PC-9 (cell line): Measurements from ENCODE around the gene ZNF487. TPM values are rescaled to one million over a fixed set of nuclear protein-coding genes. Genes with fewer than 3 reads are reported as not detected.

Source experiments
- BruUV-seq: library from RNA; stranded (reverse); fragments of 400-500 nt; replicated peaks from 2 replicates; lab custom pipeline; 2021; lab: Mats Ljungman, UMichigan
- CTCF ChIA-PET: fragments of 300-600 bp; sonication (Branson Sonifier 250); formaldehyde crosslinking; loops from one replicate; lab custom pipeline; 2022; ENCODE audit warnings: antibody characterized with exemption; lab: Charles Lee
- POLR2A ChIA-PET: fragments of 300-600 bp; sonication (Branson Sonifier 250); formaldehyde crosslinking; loops from one replicate; lab custom pipeline; 2022; ENCODE audit warnings: antibody characterized with exemption; ENCODE audit not compliant: unreplicated experiment; lab: Charles Lee
- DNase-seq, 2 experiments: peaks; one replicate each; pipeline versions ENCODE4 v3.0.0 to v3.0.0-alpha.2; 2015 to 2022; ENCODE audit warnings: mixed read lengths in 1 of 2
- H2AFZ ChIP-seq: fragments of 200-600 bp; sonication (generic); 2 replicates; pipeline ENCODE4 v1.8.1; 2017; ENCODE audit warnings: antibody characterized with exemption
- H3F3A ChIP-seq: fragments of 200-600 bp; sonication (generic); 2 replicates; pipeline ENCODE4 v1.8.1; 2017; ENCODE audit warnings: antibody characterized with exemption, mild to moderate bottlenecking, low read depth; ENCODE audit not compliant: insufficient read depth
- H3K27ac ChIP-seq: fragments of 200-600 bp; sonication (generic); 2 replicates; pipeline ENCODE4 v1.6.1; 2016; ENCODE audit warnings: mixed run types
- H3K27me3 ChIP-seq: fragments of 200-600 bp; sonication (generic); 2 replicates; pipeline ENCODE4 v1.6.1; 2016; ENCODE audit warnings: low read depth, mixed run types; ENCODE audit not compliant: insufficient read depth
- H3K36me3 ChIP-seq: fragments of 200-600 bp; sonication (generic); 2 replicates; pipeline ENCODE4 v1.6.1; 2016; ENCODE audit warnings: low read depth, mixed run types
- H3K4me1 ChIP-seq: fragments of 200-600 bp; sonication (generic); replicated peaks from 2 replicates; pipeline ENCODE4 v1.6.1; 2016; ENCODE audit warnings: mixed run types; ENCODE audit not compliant: insufficient read depth
- H3K4me2 ChIP-seq: fragments of 200-600 bp; sonication (generic); 2 replicates; pipeline ENCODE4 v1.6.1; 2017; ENCODE audit warnings: mixed run types
- H3K4me3 ChIP-seq: fragments of 200-600 bp; sonication (generic); 2 replicates; pipeline ENCODE4 v1.6.1; 2016; ENCODE audit warnings: mixed run types
- H3K79me2 ChIP-seq: fragments of 200-600 bp; sonication (generic); 2 replicates; pipeline ENCODE4 v1.6.1; 2017; ENCODE audit warnings: low read depth, mixed run types
- H3K9me2 ChIP-seq: fragments of 200-600 bp; sonication (generic); 2 replicates; pipeline ENCODE4 v1.8.1; 2017; ENCODE audit warnings: mild to moderate bottlenecking; ENCODE audit not compliant: insufficient read depth
- H3K9me3 ChIP-seq: fragments of 200-600 bp; sonication (generic); 2 replicates; pipeline ENCODE4 v1.8.1; 2016; ENCODE audit warnings: low read depth; ENCODE audit not compliant: insufficient read depth
- H4K20me1 ChIP-seq: fragments of 200-600 bp; sonication (generic); 2 replicates; pipeline ENCODE4 v1.8.1; 2017; ENCODE audit not compliant: insufficient read depth
- EZH2 ChIP-seq: fragments of 200-600 bp; sonication (generic); IDR thresholded peaks from 2 replicates; pipeline ENCODE4 v1.8.0; 2017; ENCODE audit warnings: antibody characterized with exemption, low read depth
- intact Hi-C: fragments of 100-400 bp; cut with micrococcal nuclease; formaldehyde crosslinking; loops from one replicate; pipeline ENCODE4 v1.10.0; 2022; ENCODE audit not compliant: unreplicated experiment
- total RNA-seq: library from RNA; stranded (reverse); gene quantifications from 2 replicates; pipeline ENCODE4 v1.2.3, GENCODE V29; 2021
- TF ChIP-seq, protein P1 (sequence below): fragments of 200-600 bp; sonication (generic); conservative IDR thresholded peaks from 2 replicates; pipeline ENCODE4 v1.6.1; 2017; ENCODE audit warnings: mixed run types, antibody characterized with exemption, mild to moderate bottlenecking, moderate library complexity

Gene ZNF487
- total RNA-seq, 1 experiment from 2014 or later, result 14.5 TPM

GRCh38 chr10:43390333-43390732, 46.6 kb upstream of the ZNF487 start:
- Histone ChIP-seq H3K36me3 (peaks cover 84% of the 10 kb centered on the region), H3K27me3 (no peaks in the 10 kb centered on the region), H3K4me1 (peaks cover 11% of the 10 kb centered on the region), H3K4me2 (no peak overlapping the region), H3K79me2 (peaks cover 80% of the 10 kb centered on the region), H3F3A (peaks cover 98% of the 10 kb centered on the region), H3K27ac (no peak overlapping the region), H3K9me3 (no peaks in the 10 kb centered on the region), H2AFZ (no peak overlapping the region), H4K20me1 (peaks cover 92% of the 10 kb centered on the region), H3K9me2 (no peaks in the 10 kb centered on the region), H3K4me3 (no peak overlapping the region)
- no TSS peak for BruUV-seq
- TF ChIP-seq, protein P1, sequence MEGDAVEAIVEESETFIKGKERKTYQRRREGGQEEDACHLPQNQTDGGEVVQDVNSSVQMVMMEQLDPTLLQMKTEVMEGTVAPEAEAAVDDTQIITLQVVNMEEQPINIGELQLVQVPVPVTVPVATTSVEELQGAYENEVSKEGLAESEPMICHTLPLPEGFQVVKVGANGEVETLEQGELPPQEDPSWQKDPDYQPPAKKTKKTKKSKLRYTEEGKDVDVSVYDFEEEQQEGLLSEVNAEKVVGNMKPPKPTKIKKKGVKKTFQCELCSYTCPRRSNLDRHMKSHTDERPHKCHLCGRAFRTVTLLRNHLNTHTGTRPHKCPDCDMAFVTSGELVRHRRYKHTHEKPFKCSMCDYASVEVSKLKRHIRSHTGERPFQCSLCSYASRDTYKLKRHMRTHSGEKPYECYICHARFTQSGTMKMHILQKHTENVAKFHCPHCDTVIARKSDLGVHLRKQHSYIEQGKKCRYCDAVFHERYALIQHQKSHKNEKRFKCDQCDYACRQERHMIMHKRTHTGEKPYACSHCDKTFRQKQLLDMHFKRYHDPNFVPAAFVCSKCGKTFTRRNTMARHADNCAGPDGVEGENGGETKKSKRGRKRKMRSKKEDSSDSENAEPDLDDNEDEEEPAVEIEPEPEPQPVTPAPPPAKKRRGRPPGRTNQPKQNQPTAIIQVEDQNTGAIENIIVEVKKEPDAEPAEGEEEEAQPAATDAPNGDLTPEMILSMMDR, result no peak
- TF ChIP-seq EZH2, result no peak
- intact Hi-C loops, result no loop called here
- POLR2A ChIA-PET, result no interaction called here
- CTCF ChIA-PET, result interaction anchor here (0.5 to 0.8 kb wide), 2 partner anchors 9 to 11 kb away, joined by 4 read pairs; no protein-coding TSS in a partner anchor
- DNase-seq, result no peak

GRCh38 chr10:43390759-43391158, 46.2 kb upstream of the ZNF487 start:
- ChIA-PET POLR2A (interaction anchor here (0.6 kb wide), 1 partner anchor 70 kb away, joined by 4 read pairs; no protein-coding TSS in a partner anchor), CTCF (interaction anchor here (0.5 to 0.8 kb wide), 2 partner anchors 10 to 11 kb away, joined by 4 read pairs; no protein-coding TSS in a partner anchor)
- Histone ChIP-seq H3K4me2 (no peak overlapping the region), H3K4me3 (no peak overlapping the region), H3K36me3 (peaks cover 88% of the 10 kb centered on the region), H3K9me2 (no peaks in the 10 kb centered on the region), H3F3A (peaks cover 98% of the 10 kb centered on the region), H3K4me1 (peaks cover 16% of the 10 kb centered on the region), H3K79me2 (peaks cover 84% of the 10 kb centered on the region), H3K27me3 (no peaks in the 10 kb centered on the region), H3K27ac (no peak overlapping the region), H4K20me1 (peaks cover 92% of the 10 kb centered on the region), H3K9me3 (no peaks in the 10 kb centered on the region), H2AFZ (no peak overlapping the region)
- DNase-seq, result no peak
- no TSS peak for BruUV-seq
- TF ChIP-seq EZH2, result no peak
- TF ChIP-seq, protein P1, result peak; percentile 57
- intact Hi-C loops, result no loop called here

- Histone ChIP-seq H3K27me3 (no peaks in the 10 kb centered on the region), H3K9me3 (no peaks in the 10 kb centered on the region), H3K79me2 (peaks cover 91% of the 10 kb centered on the region), H3K27ac (no peak overlapping the region), H3K36me3 (peaks cover 88% of the 10 kb centered on the region), H3K9me2 (no peaks in the 10 kb centered on the region), H3K4me1 (peaks cover 17% of the 10 kb centered on the region), H4K20me1 (peaks cover 95% of the 10 kb centered on the region), H3F3A (peaks cover 98% of the 10 kb centered on the region), H2AFZ (no peak overlapping the region), H3K4me3 (no peak overlapping the region), H3K4me2 (no peak overlapping the region)
- BruUV-seq, result no TSS peak
- intact Hi-C loops, result no loop called here
- CTCF ChIA-PET, result no interaction called here
- TF ChIP-seq, protein P1, result no peak
- TF ChIP-seq EZH2, result no peak
- POLR2A ChIA-PET, result no interaction called here
- DNase-seq, result no peak
These were observed 45.4 kb upstream of the ZNF487 start for GRCh38 chr10:43391496-43391895.
